ENCODE data around the gene DISP2. TPM values are rescaled to one million over a fixed set of nuclear protein-coding genes. Genes with fewer than 3 reads are reported as not detected.

Gene DISP2
- total and polyA plus RNA-seq, 9 of the 15 experiments (the other 6 are each of a cell fraction or from before 2014, with no cell fraction given) = 0.06 to 0.89 (median 0.15) TPM; not detected in 1

DNA sequence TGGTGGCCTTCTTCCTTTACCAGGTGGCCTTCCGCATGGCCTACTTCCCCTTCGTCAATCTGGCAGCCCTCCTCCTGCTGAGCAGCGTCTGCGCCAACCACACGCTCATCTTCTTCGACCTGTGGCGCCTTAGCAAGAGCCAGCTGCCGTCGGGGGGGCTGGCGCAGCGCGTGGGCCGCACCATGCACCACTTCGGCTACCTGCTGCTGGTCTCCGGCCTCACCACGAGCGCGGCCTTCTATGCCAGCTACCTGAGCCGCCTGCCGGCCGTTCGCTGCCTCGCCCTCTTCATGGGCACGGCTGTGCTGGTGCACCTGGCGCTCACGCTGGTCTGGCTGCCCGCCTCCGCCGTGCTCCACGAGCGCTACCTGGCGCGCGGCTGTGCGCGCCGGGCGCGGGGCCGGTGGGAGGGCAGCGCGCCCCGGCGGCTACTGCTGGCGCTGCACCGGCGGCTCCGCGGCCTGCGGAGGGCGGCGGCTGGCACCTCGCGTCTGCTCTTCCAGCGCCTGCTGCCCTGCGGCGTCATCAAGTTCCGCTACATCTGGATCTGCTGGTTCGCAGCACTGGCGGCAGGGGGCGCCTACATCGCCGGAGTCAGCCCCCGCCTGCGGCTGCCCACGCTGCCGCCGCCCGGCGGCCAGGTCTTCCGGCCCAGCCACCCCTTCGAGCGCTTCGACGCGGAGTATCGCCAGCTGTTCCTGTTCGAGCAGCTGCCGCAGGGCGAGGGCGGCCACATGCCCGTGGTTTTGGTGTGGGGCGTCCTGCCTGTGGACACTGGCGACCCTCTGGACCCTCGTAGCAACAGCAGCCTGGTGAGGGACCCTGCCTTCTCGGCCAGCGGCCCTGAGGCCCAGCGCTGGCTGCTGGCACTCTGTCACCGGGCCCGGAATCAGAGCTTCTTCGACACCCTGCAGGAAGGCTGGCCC lies 9.9 kb downstream of the DISP2 start (continued):
- peak; percentile 19; the same call in 1 of the 2 replicates for TF ChIP-seq DPF2 (IDR thresholded peaks at IDR 0.05)
- TF ChIP-seq NONO (IDR thresholded peaks at IDR 0.05; ENCODE audit: low read depth in 2 of 2, low read length in 1 of 2) = peak in 1 of 2 experiments; percentile 76; a peak in 1 of 4 replicates
- TF ChIP-seq MAFK (IDR thresholded peaks at IDR 0.05; ENCODE audit: low read length) = peak; percentile 23; the same call in 1 of the 2 replicates
- peak; percentile 93 for TF ChIP-seq LCOR (CRISPR knock-in tag; IDR thresholded peaks at IDR 0.05)
- peak; percentile 76; the same call in 1 of the 2 replicates for TF ChIP-seq ETV1 (tag; conservative IDR thresholded peaks at IDR 0.05; ENCODE audit: low read depth)
- peak; percentile 35; the same call in 1 of the 2 replicates for TF ChIP-seq TOE1 (IDR thresholded peaks at IDR 0.05; ENCODE audit: borderline replicate concordance)
- TF ChIP-seq TOE1 (CRISPR knock-in tag; IDR thresholded peaks at IDR 0.05; ENCODE audit: borderline replicate concordance, low read depth) = no peak
- peak in 1 of 2 experiments; percentile 59; a peak in 1 of 4 replicates for TF ChIP-seq MNT (conservative IDR thresholded peaks at IDR 0.05)
- TF ChIP-seq LARP7 (IDR thresholded peaks at IDR 0.05) = no peak
- no peak for TF ChIP-seq DNMT1 (IDR thresholded peaks at IDR 0.05)
- TF ChIP-seq CREM (IDR thresholded peaks at IDR 0.05; ENCODE audit: low read depth) = peak; percentile 93
- TF ChIP-seq GABPA (tag; conservative IDR thresholded peaks at IDR 0.05; ENCODE audit: low read depth) = peak; percentile 61
- TF ChIP-seq SMAD4 (CRISPR knock-in tag; conservative IDR thresholded peaks at IDR 0.05) = peak; percentile 80
- TF ChIP-seq HDAC1 (IDR thresholded peaks at IDR 0.05) = peak in 1 of 2 experiments; percentile 51; a peak in 1 of 4 replicates
- TF ChIP-seq MYC (IDR thresholded peaks at IDR 0.05; ENCODE audit: low read depth, low read length) = peak; percentile 88
- TF ChIP-seq MYC (CRISPR knock-in tag; IDR thresholded peaks at IDR 0.05; ENCODE audit: borderline replicate concordance, low read depth) = no peak
- TF ChIP-seq, protein P1, sequence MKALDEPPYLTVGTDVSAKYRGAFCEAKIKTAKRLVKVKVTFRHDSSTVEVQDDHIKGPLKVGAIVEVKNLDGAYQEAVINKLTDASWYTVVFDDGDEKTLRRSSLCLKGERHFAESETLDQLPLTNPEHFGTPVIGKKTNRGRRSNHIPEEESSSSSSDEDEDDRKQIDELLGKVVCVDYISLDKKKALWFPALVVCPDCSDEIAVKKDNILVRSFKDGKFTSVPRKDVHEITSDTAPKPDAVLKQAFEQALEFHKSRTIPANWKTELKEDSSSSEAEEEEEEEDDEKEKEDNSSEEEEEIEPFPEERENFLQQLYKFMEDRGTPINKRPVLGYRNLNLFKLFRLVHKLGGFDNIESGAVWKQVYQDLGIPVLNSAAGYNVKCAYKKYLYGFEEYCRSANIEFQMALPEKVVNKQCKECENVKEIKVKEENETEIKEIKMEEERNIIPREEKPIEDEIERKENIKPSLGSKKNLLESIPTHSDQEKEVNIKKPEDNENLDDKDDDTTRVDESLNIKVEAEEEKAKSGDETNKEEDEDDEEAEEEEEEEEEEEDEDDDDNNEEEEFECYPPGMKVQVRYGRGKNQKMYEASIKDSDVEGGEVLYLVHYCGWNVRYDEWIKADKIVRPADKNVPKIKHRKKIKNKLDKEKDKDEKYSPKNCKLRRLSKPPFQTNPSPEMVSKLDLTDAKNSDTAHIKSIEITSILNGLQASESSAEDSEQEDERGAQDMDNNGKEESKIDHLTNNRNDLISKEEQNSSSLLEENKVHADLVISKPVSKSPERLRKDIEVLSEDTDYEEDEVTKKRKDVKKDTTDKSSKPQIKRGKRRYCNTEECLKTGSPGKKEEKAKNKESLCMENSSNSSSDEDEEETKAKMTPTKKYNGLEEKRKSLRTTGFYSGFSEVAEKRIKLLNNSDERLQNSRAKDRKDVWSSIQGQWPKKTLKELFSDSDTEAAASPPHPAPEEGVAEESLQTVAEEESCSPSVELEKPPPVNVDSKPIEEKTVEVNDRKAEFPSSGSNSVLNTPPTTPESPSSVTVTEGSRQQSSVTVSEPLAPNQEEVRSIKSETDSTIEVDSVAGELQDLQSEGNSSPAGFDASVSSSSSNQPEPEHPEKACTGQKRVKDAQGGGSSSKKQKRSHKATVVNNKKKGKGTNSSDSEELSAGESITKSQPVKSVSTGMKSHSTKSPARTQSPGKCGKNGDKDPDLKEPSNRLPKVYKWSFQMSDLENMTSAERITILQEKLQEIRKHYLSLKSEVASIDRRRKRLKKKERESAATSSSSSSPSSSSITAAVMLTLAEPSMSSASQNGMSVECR (CRISPR knock-in tag; IDR thresholded peaks at IDR 0.05) = peak; percentile 60; the same call in 1 of the 2 replicates
- no peak for TF ChIP-seq PRMT5 (CRISPR knock-in tag; IDR thresholded peaks at IDR 0.05)
- peak; percentile 85 for TF ChIP-seq FUS (optimal IDR thresholded peaks at IDR 0.05; ENCODE audit: low read depth, low read length)
- TF ChIP-seq ATF7 (IDR thresholded peaks at IDR 0.05) = peak; percentile 58; the same call in 1 of the 2 replicates
- peak; percentile 55 for TF ChIP-seq JUND (IDR thresholded peaks at IDR 0.05; ENCODE audit: borderline replicate concordance, low read depth, low read length)
- peak; percentile 21; the same call in 1 of the 3 replicates for TF ChIP-seq JUND (tag; IDR thresholded peaks at IDR 0.05; ENCODE audit: borderline replicate concordance, low read depth, low read length)

Data from K562 (cell line).